Measurements from ENCODE around the gene REPS1. TPM values are rescaled to one million over a fixed set of nuclear protein-coding genes. Genes with fewer than 3 reads are reported as not detected.
A peak's percentile ranks its signal among the peaks of the same experiment; 100 is the strongest.

REPS1 gene
- total RNA-seq, 1 experiment from 2014 or later, result 27.4 TPM

DNA sequence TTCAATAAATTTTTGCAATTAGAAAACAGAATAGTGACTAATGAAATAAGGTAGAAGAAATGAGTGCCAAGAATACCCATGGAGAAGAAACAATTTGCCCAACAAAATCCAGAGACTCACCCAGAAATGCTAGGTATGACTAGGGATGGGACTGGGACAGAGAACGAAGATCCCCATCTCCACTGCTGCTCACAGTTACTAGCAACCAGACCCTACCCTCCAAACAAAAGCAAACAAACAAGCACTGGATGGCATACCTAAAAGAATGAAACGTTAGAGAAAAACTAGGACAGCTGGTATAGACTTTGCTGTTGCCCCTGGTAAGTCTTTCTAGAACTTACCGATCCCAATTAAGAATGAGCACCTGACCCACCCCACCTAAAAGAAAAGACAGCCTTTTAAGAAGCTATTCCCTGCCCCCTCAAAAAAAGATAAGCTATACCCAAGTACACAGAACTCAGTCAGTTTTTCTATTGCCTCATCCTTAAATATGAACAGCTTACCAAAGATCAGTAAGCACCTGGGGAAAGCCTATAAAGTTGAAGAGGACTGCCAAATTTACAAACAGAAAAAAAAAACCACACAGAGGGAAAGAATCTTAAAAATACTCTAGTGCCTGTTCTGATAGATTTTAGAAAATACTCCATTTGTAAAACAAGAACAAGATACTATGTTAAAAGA lies 31.7 kb downstream of the REPS1 start:
- H3K36me3 ChIP-seq (ENCODE audit: low read depth, low read length), result no peaks in the 10 kb centered on the region
- H3K27ac ChIP-seq (ENCODE audit: low read length), result no peak overlapping the region
- ChIA-PET POLR2A (ENCODE audit: unreplicated experiment) (no interaction called here), CTCF (no interaction called here)
- DNase-seq (no peak), ATAC-seq (no peak)
- no peak overlapping the region for H3K4me3 ChIP-seq (ENCODE audit: low read length)
- no peak for TF ChIP-seq EZH2 (IDR thresholded peaks at IDR 0.05; ENCODE audit: low read length, unreplicated experiment)
- TF ChIP-seq EZH2phosphoT487 (IDR thresholded peaks at IDR 0.05; ENCODE audit: borderline replicate concordance, low read length), result no peak
- TF ChIP-seq, protein P1, sequence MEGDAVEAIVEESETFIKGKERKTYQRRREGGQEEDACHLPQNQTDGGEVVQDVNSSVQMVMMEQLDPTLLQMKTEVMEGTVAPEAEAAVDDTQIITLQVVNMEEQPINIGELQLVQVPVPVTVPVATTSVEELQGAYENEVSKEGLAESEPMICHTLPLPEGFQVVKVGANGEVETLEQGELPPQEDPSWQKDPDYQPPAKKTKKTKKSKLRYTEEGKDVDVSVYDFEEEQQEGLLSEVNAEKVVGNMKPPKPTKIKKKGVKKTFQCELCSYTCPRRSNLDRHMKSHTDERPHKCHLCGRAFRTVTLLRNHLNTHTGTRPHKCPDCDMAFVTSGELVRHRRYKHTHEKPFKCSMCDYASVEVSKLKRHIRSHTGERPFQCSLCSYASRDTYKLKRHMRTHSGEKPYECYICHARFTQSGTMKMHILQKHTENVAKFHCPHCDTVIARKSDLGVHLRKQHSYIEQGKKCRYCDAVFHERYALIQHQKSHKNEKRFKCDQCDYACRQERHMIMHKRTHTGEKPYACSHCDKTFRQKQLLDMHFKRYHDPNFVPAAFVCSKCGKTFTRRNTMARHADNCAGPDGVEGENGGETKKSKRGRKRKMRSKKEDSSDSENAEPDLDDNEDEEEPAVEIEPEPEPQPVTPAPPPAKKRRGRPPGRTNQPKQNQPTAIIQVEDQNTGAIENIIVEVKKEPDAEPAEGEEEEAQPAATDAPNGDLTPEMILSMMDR (conservative IDR thresholded peaks at IDR 0.05; ENCODE audit: low read depth, low read length), result no peak
- no peaks in the 10 kb centered on the region for H3K9me2 ChIP-seq (replicated peaks; ENCODE audit: low read length)
- intact Hi-C loops (cut with micrococcal nuclease), result no loop called here
- BruUV-seq (replicated peaks), result no TSS peak
- peaks cover 97% of the 10 kb centered on the region for H3K79me2 ChIP-seq (ENCODE audit: low read length)
- no peaks in the 10 kb centered on the region for H3K9me3 ChIP-seq (ENCODE audit: low read length)
- H3F3A ChIP-seq (ENCODE audit: low read length, unreplicated experiment), result no peaks in the 10 kb centered on the region
- H2AFZ ChIP-seq (ENCODE audit: low read length), result no peak overlapping the region
- no peak overlapping the region for H3K9ac ChIP-seq (ENCODE audit: low read length)
- peaks cover 8% of the 10 kb centered on the region for H3K4me1 ChIP-seq (ENCODE audit: insufficient read depth, low read length)
- peaks cover 4% of the 10 kb centered on the region; the same call in 1 of the 2 replicates for H4K20me1 ChIP-seq (ENCODE audit: low read length)
- no peaks in the 10 kb centered on the region for H3K27me3 ChIP-seq (ENCODE audit: low read length)
- no peak overlapping the region for H3K4me2 ChIP-seq (ENCODE audit: low read length)

DNA sequence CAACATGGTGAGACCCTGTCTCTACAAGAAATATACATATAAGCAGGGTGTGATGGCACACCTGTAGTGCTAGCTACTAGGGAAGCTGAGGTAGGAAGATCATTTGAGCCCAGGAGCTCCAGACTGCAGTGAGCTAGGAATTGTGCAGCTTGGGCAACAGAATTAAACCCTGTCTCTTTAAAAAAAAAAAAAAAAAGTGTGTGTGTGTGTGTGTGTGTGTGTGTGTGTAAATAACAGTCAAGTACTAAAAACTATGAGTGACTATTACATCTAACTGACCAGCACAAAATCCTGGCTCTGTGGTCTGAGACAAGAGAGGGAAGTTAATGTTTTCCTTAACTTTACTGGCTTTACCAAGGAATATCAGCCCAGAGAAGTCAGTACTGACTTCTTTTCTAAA lies 32.8 kb downstream of the REPS1 start:
- H2AFZ ChIP-seq (ENCODE audit: low read length), result no peak overlapping the region
- peaks cover 4% of the 10 kb centered on the region; the same call in 1 of the 2 replicates for H4K20me1 ChIP-seq (ENCODE audit: low read length)
- ATAC-seq (no peak), DNase-seq (no peak)
- no peak overlapping the region for H3K27ac ChIP-seq (ENCODE audit: low read length)
- H3K79me2 ChIP-seq (ENCODE audit: low read length), result peaks cover 97% of the 10 kb centered on the region
- BruUV-seq (replicated peaks), result no TSS peak
- CTCF ChIA-PET, result no interaction called here
- H3K4me1 ChIP-seq (ENCODE audit: insufficient read depth, low read length), result peaks cover 8% of the 10 kb centered on the region
- intact Hi-C loops (cut with micrococcal nuclease), result no loop called here
- no peaks in the 10 kb centered on the region for H3K9me3 ChIP-seq (ENCODE audit: low read length)
- no peak overlapping the region for H3K4me3 ChIP-seq (ENCODE audit: low read length)
- H3F3A ChIP-seq (ENCODE audit: low read length, unreplicated experiment), result no peaks in the 10 kb centered on the region
- POLR2A ChIA-PET (ENCODE audit: unreplicated experiment), result no interaction called here
- TF ChIP-seq, protein P1 (conservative IDR thresholded peaks at IDR 0.05; ENCODE audit: low read depth, low read length), result no peak
- TF ChIP-seq EZH2 (IDR thresholded peaks at IDR 0.05; ENCODE audit: low read length, unreplicated experiment) (no peak), EZH2phosphoT487 (IDR thresholded peaks at IDR 0.05; ENCODE audit: borderline replicate concordance, low read length) (no peak)
- H3K4me2 ChIP-seq (ENCODE audit: low read length), result no peak overlapping the region
- no peaks in the 10 kb centered on the region for H3K27me3 ChIP-seq (ENCODE audit: low read length)
- H3K9ac ChIP-seq (ENCODE audit: low read length), result no peak overlapping the region
- no peaks in the 10 kb centered on the region for H3K9me2 ChIP-seq (replicated peaks; ENCODE audit: low read length)
- no peaks in the 10 kb centered on the region for H3K36me3 ChIP-seq (ENCODE audit: low read depth, low read length)

DNA sequence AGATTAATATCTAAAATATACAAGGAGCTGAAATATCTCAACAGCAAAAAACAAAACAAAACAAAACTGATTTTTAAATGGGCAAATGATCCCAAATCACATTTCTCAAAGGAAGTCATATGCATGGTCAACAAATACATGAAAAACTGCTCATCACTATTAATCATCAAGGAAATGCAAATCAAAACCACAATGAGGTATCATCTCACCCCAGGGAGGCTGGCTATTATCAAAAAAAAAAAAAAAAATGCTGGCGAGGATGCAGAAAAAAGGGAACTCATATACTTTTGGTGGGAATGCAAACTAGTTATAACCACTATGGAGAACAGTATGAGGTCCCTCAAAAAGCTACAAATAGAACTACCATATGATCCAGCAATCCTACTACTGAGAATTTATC lies 34.6 kb downstream of the REPS1 start:
- no peak overlapping the region for H2AFZ ChIP-seq (ENCODE audit: low read length)
- H4K20me1 ChIP-seq (ENCODE audit: low read length), result peaks cover 8% of the 10 kb centered on the region; the same call in 1 of the 2 replicates
- peaks cover 14% of the 10 kb centered on the region for H3K4me1 ChIP-seq (ENCODE audit: insufficient read depth, low read length)
- peaks cover 97% of the 10 kb centered on the region for H3K79me2 ChIP-seq (ENCODE audit: low read length)
- H3K27me3 ChIP-seq (ENCODE audit: low read length), result no peaks in the 10 kb centered on the region
- no peaks in the 10 kb centered on the region for H3K36me3 ChIP-seq (ENCODE audit: low read depth, low read length)
- ATAC-seq, result no peak
- DNase-seq, result peak; percentile 47
- no peaks in the 10 kb centered on the region for H3F3A ChIP-seq (ENCODE audit: low read length, unreplicated experiment)
- BruUV-seq (replicated peaks), result no TSS peak
- no peak overlapping the region for H3K27ac ChIP-seq (ENCODE audit: low read length)
- H3K9ac ChIP-seq (ENCODE audit: low read length), result no peak overlapping the region
- no peaks in the 10 kb centered on the region for H3K9me3 ChIP-seq (ENCODE audit: low read length)
- intact Hi-C loops (cut with micrococcal nuclease), result no loop called here
- TF ChIP-seq, protein P1 (conservative IDR thresholded peaks at IDR 0.05; ENCODE audit: low read depth, low read length), result no peak
- TF ChIP-seq EZH2phosphoT487 (IDR thresholded peaks at IDR 0.05; ENCODE audit: borderline replicate concordance, low read length), result no peak
- TF ChIP-seq EZH2 (IDR thresholded peaks at IDR 0.05; ENCODE audit: low read length, unreplicated experiment), result no peak
- H3K4me3 ChIP-seq (ENCODE audit: low read length), result no peak overlapping the region
- H3K4me2 ChIP-seq (ENCODE audit: low read length), result peak overlapping the region; percentile 59
- ChIA-PET CTCF (no interaction called here), POLR2A (ENCODE audit: unreplicated experiment) (no interaction called here)
- no peaks in the 10 kb centered on the region for H3K9me2 ChIP-seq (replicated peaks; ENCODE audit: low read length)

All from PC-3 (cell line).